ENCODE results near the gene MTRF1. TPM values are rescaled to one million over a fixed set of nuclear protein-coding genes. Genes with fewer than 3 reads are reported as not detected.

MTRF1 gene
- total RNA-seq, 1 donor from 2014 or later, result 11.6 TPM

DNA sequence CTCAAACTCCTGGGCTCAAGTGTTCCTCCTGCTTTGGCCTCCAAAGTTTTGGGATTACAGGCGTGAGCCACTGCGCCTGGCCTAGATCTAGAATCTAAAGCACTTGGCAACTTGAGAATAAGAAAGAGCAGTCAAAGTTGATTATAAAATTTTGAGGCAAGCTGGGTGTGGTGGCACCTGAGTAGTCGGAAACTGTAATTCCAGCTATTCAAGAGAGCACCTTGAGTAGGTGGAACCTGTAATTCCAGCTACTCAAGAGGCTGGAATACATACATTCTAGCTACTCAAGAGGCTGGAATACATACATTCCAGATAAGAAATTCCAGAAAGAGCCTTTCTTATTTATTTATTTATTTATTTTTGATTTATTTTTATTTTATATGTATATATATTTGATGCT lies 39.4 kb upstream of the MTRF1 start:
- H2AFZ ChIP-seq (ENCODE audit: low read depth, low read length), result no peak overlapping the region
- no peak overlapping the region for H3K4me3 Mint-ChIP-seq (ENCODE audit: unreplicated experiment)
- no peaks in the 10 kb centered on the region for H3K36me3 ChIP-seq (ENCODE audit: insufficient read depth, low read length)
- peaks cover 4% of the 10 kb centered on the region for H3K27me3 Mint-ChIP-seq (ENCODE audit: low read depth, unreplicated experiment)
- H3K4me2 ChIP-seq (ENCODE audit: low read length), result no peak overlapping the region
- no peaks in the 10 kb centered on the region for H3K79me2 ChIP-seq (ENCODE audit: insufficient read depth, low read length)
- peaks cover 2% of the 10 kb centered on the region for H3K36me3 Mint-ChIP-seq (ENCODE audit: low read depth, unreplicated experiment)
- H3K9me3 Mint-ChIP-seq (ENCODE audit: unreplicated experiment), result no peaks in the 10 kb centered on the region
- no peak overlapping the region for H3K9ac ChIP-seq (ENCODE audit: low read length)
- H3K9me3 ChIP-seq (ENCODE audit: insufficient read depth, low read depth, low read length), result no peaks in the 10 kb centered on the region
- H3K4me3 ChIP-seq (ENCODE audit: insufficient read depth, low read depth, low read length), result no peak overlapping the region
- TF ChIP-seq EZH2 (IDR thresholded peaks at IDR 0.05; ENCODE audit: insufficient read depth, low read length), result no peak
- TF ChIP-seq, protein P1, sequence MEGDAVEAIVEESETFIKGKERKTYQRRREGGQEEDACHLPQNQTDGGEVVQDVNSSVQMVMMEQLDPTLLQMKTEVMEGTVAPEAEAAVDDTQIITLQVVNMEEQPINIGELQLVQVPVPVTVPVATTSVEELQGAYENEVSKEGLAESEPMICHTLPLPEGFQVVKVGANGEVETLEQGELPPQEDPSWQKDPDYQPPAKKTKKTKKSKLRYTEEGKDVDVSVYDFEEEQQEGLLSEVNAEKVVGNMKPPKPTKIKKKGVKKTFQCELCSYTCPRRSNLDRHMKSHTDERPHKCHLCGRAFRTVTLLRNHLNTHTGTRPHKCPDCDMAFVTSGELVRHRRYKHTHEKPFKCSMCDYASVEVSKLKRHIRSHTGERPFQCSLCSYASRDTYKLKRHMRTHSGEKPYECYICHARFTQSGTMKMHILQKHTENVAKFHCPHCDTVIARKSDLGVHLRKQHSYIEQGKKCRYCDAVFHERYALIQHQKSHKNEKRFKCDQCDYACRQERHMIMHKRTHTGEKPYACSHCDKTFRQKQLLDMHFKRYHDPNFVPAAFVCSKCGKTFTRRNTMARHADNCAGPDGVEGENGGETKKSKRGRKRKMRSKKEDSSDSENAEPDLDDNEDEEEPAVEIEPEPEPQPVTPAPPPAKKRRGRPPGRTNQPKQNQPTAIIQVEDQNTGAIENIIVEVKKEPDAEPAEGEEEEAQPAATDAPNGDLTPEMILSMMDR (IDR thresholded peaks at IDR 0.05; ENCODE audit: insufficient read depth, low read depth, low read length), result no peak
- no peaks in the 10 kb centered on the region for H4K20me1 ChIP-seq (ENCODE audit: insufficient read depth, low read length)
- no peak for DNase-seq (ENCODE audit: low read depth)
- no peak overlapping the region for H3K27ac Mint-ChIP-seq (ENCODE audit: unreplicated experiment)
- H3K27ac ChIP-seq (ENCODE audit: low read depth, low read length), result no peak overlapping the region
- peaks cover 8% of the 10 kb centered on the region for H3K4me1 ChIP-seq (ENCODE audit: insufficient read depth, low read length)
- H3K4me1 Mint-ChIP-seq (ENCODE audit: low read depth, unreplicated experiment), result no peaks in the 10 kb centered on the region
- FAIRE-seq, result no peak
- no peaks in the 10 kb centered on the region for H3K27me3 ChIP-seq (ENCODE audit: insufficient read depth, low read length)

DNA sequence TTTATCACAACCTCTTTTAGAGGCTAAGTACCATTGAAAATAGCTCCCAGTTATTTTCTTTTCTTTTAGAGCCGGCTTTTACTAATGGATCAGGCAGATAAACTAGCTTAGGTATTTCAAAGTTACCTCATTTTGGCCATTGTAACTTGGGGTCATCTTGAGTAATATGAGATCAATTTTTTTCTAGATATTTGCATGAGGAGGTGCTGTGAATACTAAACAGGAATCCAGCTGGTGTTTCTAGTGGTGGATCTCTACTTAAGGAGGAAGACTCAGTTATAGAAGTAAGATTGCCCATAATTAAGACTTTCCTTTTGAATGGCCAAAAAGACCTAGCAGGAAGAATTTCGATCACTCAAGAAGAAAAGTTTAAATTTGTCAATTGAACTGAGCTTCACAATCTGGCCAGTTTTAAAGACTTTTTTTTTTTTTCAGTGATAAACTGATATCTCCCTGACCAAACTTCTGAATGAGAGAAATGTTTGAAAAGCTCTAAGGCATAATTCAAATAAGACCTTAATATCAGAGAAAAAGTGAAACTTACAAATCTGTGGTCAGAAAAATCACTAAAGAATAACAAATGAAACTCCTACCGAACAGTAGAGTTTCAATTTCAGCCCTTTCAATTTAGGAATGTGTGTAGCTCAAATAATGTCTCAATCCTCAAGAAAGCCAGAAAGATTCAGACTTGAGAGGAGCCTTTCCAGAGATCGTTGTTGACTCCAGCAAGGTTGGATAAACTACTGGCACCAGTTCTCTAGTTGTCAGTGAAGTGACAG lies 36.1 kb upstream of the MTRF1 start:
- no peak for FAIRE-seq

DNA sequence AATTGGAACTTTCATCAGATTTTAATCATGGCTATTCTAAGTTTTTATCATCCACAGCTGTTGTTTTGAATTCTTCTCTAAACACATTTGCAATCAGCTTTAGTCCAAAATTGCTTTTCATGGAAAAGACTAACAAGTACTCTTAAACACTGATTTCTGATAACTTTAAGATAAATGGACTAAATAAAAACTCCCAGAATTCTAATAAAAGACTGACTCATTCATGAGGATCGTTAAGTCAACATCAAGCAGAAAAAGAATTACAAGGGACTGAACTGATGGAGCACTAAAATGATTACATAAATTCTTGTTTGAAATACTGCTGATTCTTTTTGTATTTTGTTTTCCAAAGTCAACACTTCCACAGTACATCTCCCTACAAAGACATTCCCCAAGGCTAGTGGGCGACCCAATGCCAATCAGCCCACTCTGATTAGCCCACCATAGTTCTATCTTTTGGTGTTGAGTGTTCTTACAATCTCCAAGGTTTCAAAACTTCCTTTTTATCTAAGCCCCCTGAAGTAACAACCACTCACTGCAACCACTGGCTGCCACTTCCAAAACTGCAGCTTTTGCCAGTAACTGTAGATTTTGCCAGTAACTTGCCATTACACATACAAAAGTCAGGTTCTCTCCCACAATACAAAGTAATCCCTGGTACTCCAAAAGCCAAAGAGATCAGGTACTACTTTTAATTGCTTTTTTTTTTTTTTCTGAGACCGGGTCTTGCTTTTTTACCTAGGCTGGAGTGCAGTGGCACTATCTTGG lies 33.7 kb upstream of the MTRF1 start:
- Histone ChIP-seq H2AFZ (ENCODE audit: low read depth, low read length) (no peak overlapping the region), H3K9ac (ENCODE audit: low read length) (no peak overlapping the region), H3K27ac (ENCODE audit: low read depth, low read length) (no peak overlapping the region), H3K4me1 (ENCODE audit: insufficient read depth, low read length) (no peaks in the 10 kb centered on the region), H3K9me3 (ENCODE audit: insufficient read depth, low read depth, low read length) (no peaks in the 10 kb centered on the region), H3K27me3 (ENCODE audit: insufficient read depth, low read length) (no peaks in the 10 kb centered on the region), H3K36me3 (ENCODE audit: insufficient read depth, low read length) (no peaks in the 10 kb centered on the region), H3K79me2 (ENCODE audit: insufficient read depth, low read length) (no peaks in the 10 kb centered on the region), H3K4me3 (ENCODE audit: insufficient read depth, low read depth, low read length) (no peak overlapping the region), H3K4me2 (ENCODE audit: low read length) (no peak overlapping the region), H4K20me1 (ENCODE audit: insufficient read depth, low read length) (no peaks in the 10 kb centered on the region)
- Mint-ChIP-seq H3K4me1 (ENCODE audit: low read depth, unreplicated experiment) (no peaks in the 10 kb centered on the region), H3K27ac (ENCODE audit: unreplicated experiment) (no peak overlapping the region), H3K27me3 (ENCODE audit: low read depth, unreplicated experiment) (no peaks in the 10 kb centered on the region), H3K36me3 (ENCODE audit: low read depth, unreplicated experiment) (no peaks in the 10 kb centered on the region), H3K4me3 (ENCODE audit: unreplicated experiment) (no peak overlapping the region), H3K9me3 (ENCODE audit: unreplicated experiment) (peaks cover 5% of the 10 kb centered on the region)
- FAIRE-seq (peak; percentile 9), DNase-seq (ENCODE audit: low read depth) (no peak)
- TF ChIP-seq, protein P1 (IDR thresholded peaks at IDR 0.05; ENCODE audit: insufficient read depth, low read depth, low read length), result no peak
- TF ChIP-seq EZH2 (IDR thresholded peaks at IDR 0.05; ENCODE audit: insufficient read depth, low read length), result no peak

More for the DNA sequence above, 36.1 kb upstream of the MTRF1 start:
- H2AFZ ChIP-seq (ENCODE audit: low read depth, low read length), result no peak overlapping the region
- no peaks in the 10 kb centered on the region for H3K4me1 ChIP-seq (ENCODE audit: insufficient read depth, low read length)
- no peaks in the 10 kb centered on the region for H4K20me1 ChIP-seq (ENCODE audit: insufficient read depth, low read length)
- no peaks in the 10 kb centered on the region for H3K4me1 Mint-ChIP-seq (ENCODE audit: low read depth, unreplicated experiment)
- H3K4me3 ChIP-seq (ENCODE audit: insufficient read depth, low read depth, low read length), result no peak overlapping the region
- no peaks in the 10 kb centered on the region for H3K36me3 ChIP-seq (ENCODE audit: insufficient read depth, low read length)
- no peak overlapping the region for H3K27ac ChIP-seq (ENCODE audit: low read depth, low read length)
- H3K79me2 ChIP-seq (ENCODE audit: insufficient read depth, low read length), result no peaks in the 10 kb centered on the region
- no peaks in the 10 kb centered on the region for H3K36me3 Mint-ChIP-seq (ENCODE audit: low read depth, unreplicated experiment)
- DNase-seq (ENCODE audit: low read depth), result no peak
- H3K27ac Mint-ChIP-seq (ENCODE audit: unreplicated experiment), result no peak overlapping the region
- no peak for TF ChIP-seq EZH2 (IDR thresholded peaks at IDR 0.05; ENCODE audit: insufficient read depth, low read length)
- peaks cover 2% of the 10 kb centered on the region for H3K9me3 Mint-ChIP-seq (ENCODE audit: unreplicated experiment)
- no peak overlapping the region for H3K9ac ChIP-seq (ENCODE audit: low read length)
- H3K4me3 Mint-ChIP-seq (ENCODE audit: unreplicated experiment), result no peak overlapping the region
- no peaks in the 10 kb centered on the region for H3K27me3 Mint-ChIP-seq (ENCODE audit: low read depth, unreplicated experiment)
- no peaks in the 10 kb centered on the region for H3K9me3 ChIP-seq (ENCODE audit: insufficient read depth, low read depth, low read length)
- H3K4me2 ChIP-seq (ENCODE audit: low read length), result no peak overlapping the region
- H3K27me3 ChIP-seq (ENCODE audit: insufficient read depth, low read length), result no peaks in the 10 kb centered on the region
